ENCODE results near the gene CBFA2T3. TPM values are rescaled to one million over a fixed set of nuclear protein-coding genes. Genes with fewer than 3 reads are reported as not detected.

The CBFA2T3 gene
- polyA plus RNA-seq, 3 donors: 5.3 to 32.2 (median 6.2) TPM

GRCh38 chr16:88886845-88887521 lies 90.0 kb downstream of the CBFA2T3 start:
- H3K27ac ChIP-seq (ENCODE audit: low read depth in 1 of 2, low read length in 2 of 2): no peak overlapping the region
- H3K27me3 ChIP-seq (ENCODE audit: control insufficient read depth in 2 of 2, insufficient read depth in 2 of 2, low read length in 2 of 2): no peaks in the 10 kb centered on the region
- no peak for DNase-seq
- H3K4me2 ChIP-seq (replicated peaks; ENCODE audit: extremely low read depth, low read length, poor library complexity, severe bottlenecking): no peak overlapping the region
- no peaks in the 10 kb centered on the region for H3K4me1 ChIP-seq (ENCODE audit: control insufficient read depth in 1 of 2, insufficient read depth in 2 of 2, low read length in 2 of 2)
- intact Hi-C loops (cut with micrococcal nuclease): no loop called here
- no peak overlapping the region for H2AFZ ChIP-seq (ENCODE audit: insufficient read depth, low read depth, low read length, poor library complexity, severe bottlenecking)
- H3K9ac ChIP-seq (ENCODE audit: insufficient read depth, low read length, poor library complexity, severe bottlenecking): no peak overlapping the region
- peaks cover 96% of the 10 kb centered on the region for H4K20me1 ChIP-seq (ENCODE audit: insufficient read depth, low read length)
- H3K9me3 ChIP-seq (replicated peaks in 1 of 2; ENCODE audit: control insufficient read depth in 1 of 2, insufficient read depth in 1 of 2, low read length in 2 of 2): peaks cover 9 to 30% of the 10 kb centered on the region in 2 donors
- TF ChIP-seq CTCF (IDR thresholded peaks at IDR 0.05): no peak
- Mint-ChIP-seq H3K36me3 (peaks cover 59 to 85% of the 10 kb centered on the region in 2 donors), H3K4me3 (no peak overlapping the region), H3K4me1 (no peaks in the 10 kb centered on the region), H3K27ac (peak overlapping the region in 2 of 7 donors; percentile 37 to 58), H3K27me3 (ENCODE audit: low read depth in 3 of 3) (peaks cover 0 to 5% (median 1%) of the 10 kb centered on the region in 3 donors), H3K9me3 (peaks cover 13 to 28% (median 18%) of the 10 kb centered on the region in 7 donors)
- no peaks in the 10 kb centered on the region for H3K79me2 ChIP-seq (ENCODE audit: insufficient read depth, low read length)
- 97% methylated on average over 36 of the region's 39 CpGs for WGBS (ENCODE audit: insufficient coverage)
- H3K4me3 ChIP-seq (replicated peaks in 1 of 3; ENCODE audit: low read depth in 2 of 3, low read length in 3 of 3): no peak overlapping the region
- H3K36me3 ChIP-seq (replicated peaks in 1 of 2; ENCODE audit: control insufficient read depth in 1 of 2, insufficient read depth in 2 of 2, low read length in 2 of 2): peaks cover 78 to 83% of the 10 kb centered on the region in 2 donors

- H3K36me3 Mint-ChIP-seq: peaks cover 54 to 85% of the 10 kb centered on the region in 2 donors
- H3K9me3 Mint-ChIP-seq: peaks cover 13 to 28% (median 18%) of the 10 kb centered on the region in 7 donors
- Histone ChIP-seq H3K9ac (ENCODE audit: insufficient read depth, low read length, poor library complexity, severe bottlenecking) (no peak overlapping the region), H2AFZ (ENCODE audit: insufficient read depth, low read depth, low read length, poor library complexity, severe bottlenecking) (no peak overlapping the region), H3K27ac (ENCODE audit: low read depth in 1 of 2, low read length in 2 of 2) (no peak overlapping the region), H3K4me1 (ENCODE audit: control insufficient read depth in 1 of 2, insufficient read depth in 2 of 2, low read length in 2 of 2) (no peaks in the 10 kb centered on the region), H4K20me1 (ENCODE audit: insufficient read depth, low read length) (peaks cover 96% of the 10 kb centered on the region), H3K36me3 (replicated peaks in 1 of 2; ENCODE audit: control insufficient read depth in 1 of 2, insufficient read depth in 2 of 2, low read length in 2 of 2) (peaks cover 78 to 83% of the 10 kb centered on the region in 2 donors), H3K4me3 (replicated peaks in 1 of 3; ENCODE audit: low read depth in 2 of 3, low read length in 3 of 3) (no peak overlapping the region), H3K4me2 (replicated peaks; ENCODE audit: extremely low read depth, low read length, poor library complexity, severe bottlenecking) (no peak overlapping the region), H3K27me3 (ENCODE audit: control insufficient read depth in 2 of 2, insufficient read depth in 2 of 2, low read length in 2 of 2) (no peaks in the 10 kb centered on the region), H3K9me3 (replicated peaks in 1 of 2; ENCODE audit: control insufficient read depth in 1 of 2, insufficient read depth in 1 of 2, low read length in 2 of 2) (peaks cover 9 to 26% of the 10 kb centered on the region in 2 donors), H3K79me2 (ENCODE audit: insufficient read depth, low read length) (no peaks in the 10 kb centered on the region)
- WGBS (ENCODE audit: insufficient coverage): 95% methylated on average over 11 of the region's 15 CpGs
- H3K4me1 Mint-ChIP-seq: no peaks in the 10 kb centered on the region
- H3K4me3 Mint-ChIP-seq: no peak overlapping the region
- DNase-seq: no peak
- no peak for TF ChIP-seq CTCF (IDR thresholded peaks at IDR 0.05)
- intact Hi-C loops (cut with micrococcal nuclease): no loop called here
- no peak overlapping the region for H3K27ac Mint-ChIP-seq
- H3K27me3 Mint-ChIP-seq (ENCODE audit: low read depth in 3 of 3): peaks cover 0 to 5% (median 1%) of the 10 kb centered on the region in 3 donors
Observed at GRCh38 chr16:88886420-88886844, 90.6 kb downstream of the CBFA2T3 start.

Data from CD14-positive monocyte (primary cell).